Keratinocyte (primary cell): ENCODE data around the gene TMEM45B. TPM values are rescaled to one million over a fixed set of nuclear protein-coding genes. Genes with fewer than 3 reads are reported as not detected.
A peak's percentile ranks its signal among the peaks of the same experiment; 100 is the strongest.
"Not testable (repeated sequence)": the region's sequence is repeated elsewhere in the genome, so short reads cannot be mapped to it uniquely, and the experiment has no call there.

Experiments
- DNase-seq: peaks from one replicate; pipeline ENCODE4 v3.0.0-alpha.2; 2011; ENCODE audit warnings: low read depth, missing footprints, low spot score
- FAIRE-seq: peaks from 2 replicates; lab custom pipeline; 2011; peaks lifted over from hg19 to GRCh38; lab: Jason Lieb, UNC
- H2AFZ ChIP-seq: 2 replicates; pipeline ENCODE4 v1.6.0; 2012; ENCODE audit warnings: low read length, control low read depth, inconsistent platforms; ENCODE audit not compliant: control insufficient read depth
- H3K27ac ChIP-seq: 2 replicates; pipeline ENCODE4 v1.5.1; 2011; ENCODE audit warnings: low read length; ENCODE audit not compliant: control insufficient read depth, insufficient read depth
- H3K27me3 ChIP-seq: 3 replicates; pipeline ENCODE4 v1.6.0; 2011; ENCODE audit warnings: low read length; ENCODE audit not compliant: control insufficient read depth, insufficient read depth; ENCODE audit errors: extremely low read depth
- H3K36me3 ChIP-seq, 2 experiments: 2 replicates in 1 of 2; 3 replicates in 1 of 2; pipeline ENCODE4 v1.5.1; 2011; ENCODE audit warnings: low read length in 2 of 2, mild to moderate bottlenecking in 1 of 2; ENCODE audit not compliant: control insufficient read depth in 2 of 2, insufficient read depth in 2 of 2; ENCODE audit errors: extremely low read depth in 1 of 2
- H3K4me1 ChIP-seq: 3 replicates; pipeline ENCODE4 v1.5.1; 2011; ENCODE audit warnings: low read length; ENCODE audit not compliant: control insufficient read depth, insufficient read depth; ENCODE audit errors: extremely low read depth
- H3K4me2 ChIP-seq: 3 replicates; pipeline ENCODE4 v1.6.0; 2011; ENCODE audit warnings: low read depth, low read length; ENCODE audit not compliant: control insufficient read depth, insufficient read depth; ENCODE audit errors: extremely low read depth
- H3K4me3 ChIP-seq, 3 experiments: fragments of 200-600 bp in 1 of 3; sonication (generic) in 1 of 3; 2 replicates in 2 of 3; 3 replicates in 1 of 3; pipeline ENCODE4 v1.5.1; 2011 to 2016; ENCODE audit warnings: low read length in 3 of 3, mild to moderate bottlenecking in 3 of 3, control low read depth in 2 of 3, inconsistent platforms in 1 of 3, low read depth in 1 of 3, mixed read lengths in 1 of 3, mixed run types in 1 of 3, moderate library complexity in 1 of 3; ENCODE audit not compliant: control insufficient read depth in 2 of 3, insufficient read depth in 2 of 3; ENCODE audit errors: extremely low read depth in 1 of 3
- H3K79me2 ChIP-seq: 2 replicates; pipeline ENCODE4 v1.6.0; 2012; ENCODE audit warnings: low read length; ENCODE audit not compliant: control insufficient read depth, insufficient read depth
- H3K9ac ChIP-seq: 3 replicates; pipeline ENCODE4 v1.6.0; 2011; ENCODE audit warnings: low read length; ENCODE audit not compliant: control insufficient read depth, insufficient read depth; ENCODE audit errors: extremely low read depth
- H3K9me1 ChIP-seq: 3 replicates; pipeline ENCODE4 v1.6.0; 2011; ENCODE audit warnings: low read length; ENCODE audit not compliant: control insufficient read depth, insufficient read depth; ENCODE audit errors: extremely low read depth
- H3K9me3 ChIP-seq: 2 replicates; pipeline ENCODE4 v1.5.1; 2012; ENCODE audit warnings: low read depth, low read length; ENCODE audit not compliant: control insufficient read depth
- H4K20me1 ChIP-seq: 3 replicates; pipeline ENCODE4 v1.6.0; 2011; ENCODE audit warnings: low read length; ENCODE audit not compliant: control insufficient read depth, insufficient read depth; ENCODE audit errors: extremely low read depth
- EZH2 ChIP-seq: IDR thresholded peaks from one replicate; pipeline ENCODE4 v1.6.1; 2012; ENCODE audit warnings: inconsistent platforms, mild to moderate bottlenecking, low read length, moderate library complexity
- dilution Hi-C: fragments of 300-500 bp; cut with MboI; formaldehyde crosslinking; loops from one replicate; pipeline ENCODE4 v1.7.0; 2020; ENCODE audit warnings: low sequenced_read_pairs; ENCODE audit not compliant: extremely low pct_ligation_motif_present
- polyA plus RNA-seq, 5 experiments: library from polyadenylated mRNA; depleted of rRNA in 3 of 5; stranded (reverse) in 3 of 5; stranded (forward) in 1 of 5; unstranded in 1 of 5; fragments of >200 nt; gene quantifications; 1 replicate in 1 of 5; 2 replicates in 3 of 5; 3 replicates in 1 of 5; pipeline versions ENCODE4 v1.2.1 to v1.2.3, GENCODE V29; 2011 to 2012; ENCODE audit warnings: missing spikeins in 2 of 5, low read depth in 1 of 5, low replicate concordance in 1 of 5
- TF ChIP-seq, protein P1 (sequence below), 3 experiments: IDR thresholded peaks in 1 of 3; conservative IDR thresholded peaks in 1 of 3; optimal IDR thresholded peaks in 1 of 3; 2 replicates in 2 of 3; 3 replicates in 1 of 3; pipeline versions ENCODE3 to v1.5.1; 2011; ENCODE audit warnings: low read length in 3 of 3, mild to moderate bottlenecking in 3 of 3, moderate library complexity in 2 of 3, control low read depth in 1 of 3, inconsistent platforms in 1 of 3; ENCODE audit not compliant: insufficient read depth in 2 of 3; ENCODE audit errors: extremely low read depth in 1 of 3

The TMEM45B gene
- polyA plus RNA-seq, 1 donor (not counting 4 experiments of a cell fraction or from before 2014, with no cell fraction given): 2.6 TPM

DNA sequence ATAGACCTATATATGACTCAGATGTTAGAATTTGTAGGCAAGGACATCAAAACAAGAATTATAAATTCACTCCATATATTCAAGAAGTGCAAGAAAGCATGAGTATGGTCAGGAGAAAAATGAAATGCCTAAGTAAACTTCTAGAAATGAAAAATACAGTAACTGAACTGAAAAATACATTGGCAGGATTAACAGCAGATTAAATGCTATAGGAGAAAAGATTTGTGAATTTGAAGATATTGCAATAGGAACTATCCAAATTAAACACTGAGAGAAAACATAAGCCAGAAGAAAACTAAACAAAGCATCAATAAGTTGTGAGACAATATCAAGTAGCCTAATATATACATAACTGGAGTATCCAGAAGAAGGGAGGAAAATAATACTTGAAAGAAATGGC lies 46.6 kb upstream of the TMEM45B start:
- Histone ChIP-seq H3K4me1 (peaks cover 4% of the 10 kb centered on the region), H4K20me1 (no peaks in the 10 kb centered on the region), H3K36me3 (no peaks in the 10 kb centered on the region), H3K9ac (no peak overlapping the region), H3K4me2 (no peak overlapping the region), H3K27me3 (no peaks in the 10 kb centered on the region), H3K9me1 (no peaks in the 10 kb centered on the region), H3K79me2 (no peaks in the 10 kb centered on the region), H3K4me3 (no peak overlapping the region), H3K9me3 (no peaks in the 10 kb centered on the region), H3K27ac (no peak overlapping the region), H2AFZ (no peak overlapping the region)
- dilution Hi-C loops: no loop called here
- FAIRE-seq (no peak), DNase-seq (no peak)
- TF ChIP-seq EZH2: no peak
- TF ChIP-seq, protein P1, sequence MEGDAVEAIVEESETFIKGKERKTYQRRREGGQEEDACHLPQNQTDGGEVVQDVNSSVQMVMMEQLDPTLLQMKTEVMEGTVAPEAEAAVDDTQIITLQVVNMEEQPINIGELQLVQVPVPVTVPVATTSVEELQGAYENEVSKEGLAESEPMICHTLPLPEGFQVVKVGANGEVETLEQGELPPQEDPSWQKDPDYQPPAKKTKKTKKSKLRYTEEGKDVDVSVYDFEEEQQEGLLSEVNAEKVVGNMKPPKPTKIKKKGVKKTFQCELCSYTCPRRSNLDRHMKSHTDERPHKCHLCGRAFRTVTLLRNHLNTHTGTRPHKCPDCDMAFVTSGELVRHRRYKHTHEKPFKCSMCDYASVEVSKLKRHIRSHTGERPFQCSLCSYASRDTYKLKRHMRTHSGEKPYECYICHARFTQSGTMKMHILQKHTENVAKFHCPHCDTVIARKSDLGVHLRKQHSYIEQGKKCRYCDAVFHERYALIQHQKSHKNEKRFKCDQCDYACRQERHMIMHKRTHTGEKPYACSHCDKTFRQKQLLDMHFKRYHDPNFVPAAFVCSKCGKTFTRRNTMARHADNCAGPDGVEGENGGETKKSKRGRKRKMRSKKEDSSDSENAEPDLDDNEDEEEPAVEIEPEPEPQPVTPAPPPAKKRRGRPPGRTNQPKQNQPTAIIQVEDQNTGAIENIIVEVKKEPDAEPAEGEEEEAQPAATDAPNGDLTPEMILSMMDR (optimal IDR thresholded peaks at IDR 0.05 in 1 of 3, IDR thresholded peaks at IDR 0.05 in 1 of 3, conservative IDR thresholded peaks at IDR 0.05 in 1 of 3; ENCODE audit: extremely low read depth in 1 of 3, insufficient read depth in 2 of 3, low read length in 3 of 3): no peak

- Histone ChIP-seq H3K27me3 (no peaks in the 10 kb centered on the region), H3K27ac (no peak overlapping the region), H3K4me3 (no peak overlapping the region), H3K4me2 (no peak overlapping the region), H2AFZ (no peak overlapping the region), H3K9ac (no peak overlapping the region), H4K20me1 (no peaks in the 10 kb centered on the region), H3K36me3 (no peaks in the 10 kb centered on the region), H3K9me1 (no peaks in the 10 kb centered on the region), H3K9me3 (no peaks in the 10 kb centered on the region), H3K4me1 (no peaks in the 10 kb centered on the region), H3K79me2 (no peaks in the 10 kb centered on the region)
- peak; percentile 62 for FAIRE-seq
- dilution Hi-C loops: no loop called here
- no peak for TF ChIP-seq EZH2
- TF ChIP-seq, protein P1 (optimal IDR thresholded peaks at IDR 0.05 in 1 of 3, IDR thresholded peaks at IDR 0.05 in 1 of 3, conservative IDR thresholded peaks at IDR 0.05 in 1 of 3; ENCODE audit: extremely low read depth in 1 of 3, insufficient read depth in 2 of 3, low read length in 3 of 3): no peak
- no peak for DNase-seq
Measured at GRCh38 chr11:129770993-129771392, 44.7 kb upstream of the TMEM45B start.

- H3K4me3 ChIP-seq, H3K4me2 ChIP-seq, H3K4me1 ChIP-seq, FAIRE-seq, DNase-seq, H2AFZ ChIP-seq, H3K79me2 ChIP-seq, H3K9ac ChIP-seq, H4K20me1 ChIP-seq, H3K9me3 ChIP-seq, H3K27me3 ChIP-seq, H3K36me3 ChIP-seq, H3K9me1 ChIP-seq, H3K27ac ChIP-seq, dilution Hi-C loops: not testable (repeated sequence)
Measured at GRCh38 chr11:129771456-129771855, 44.2 kb upstream of the TMEM45B start.
